Measurements from ENCODE around the gene ARHGEF37.
"Not testable (repeated sequence)": the region's sequence is repeated elsewhere in the genome, so short reads cannot be mapped to it uniquely, and the experiment has no call there.

ARHGEF37 gene

DNA sequence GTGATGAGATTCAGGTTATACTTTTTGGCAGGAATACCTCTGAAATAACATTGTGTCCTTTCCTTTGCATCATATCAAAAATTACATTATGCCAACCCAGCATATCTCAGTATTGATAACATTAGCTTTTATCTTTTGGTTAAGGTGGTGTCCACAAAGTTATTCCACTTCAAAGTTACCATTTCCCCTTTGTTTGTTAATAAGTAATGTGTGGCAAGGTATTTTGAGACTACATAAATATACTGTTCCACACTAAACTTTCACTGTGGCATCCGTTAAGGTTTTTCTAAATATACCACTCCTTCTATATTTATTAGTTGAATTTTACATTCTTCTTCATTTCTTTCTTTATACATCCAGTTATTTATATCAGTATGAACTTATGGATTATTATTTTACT lies 14.1 kb upstream of the ARHGEF37 start:
- DNase-seq (ENCODE audit: low read depth), result no peak

DNA sequence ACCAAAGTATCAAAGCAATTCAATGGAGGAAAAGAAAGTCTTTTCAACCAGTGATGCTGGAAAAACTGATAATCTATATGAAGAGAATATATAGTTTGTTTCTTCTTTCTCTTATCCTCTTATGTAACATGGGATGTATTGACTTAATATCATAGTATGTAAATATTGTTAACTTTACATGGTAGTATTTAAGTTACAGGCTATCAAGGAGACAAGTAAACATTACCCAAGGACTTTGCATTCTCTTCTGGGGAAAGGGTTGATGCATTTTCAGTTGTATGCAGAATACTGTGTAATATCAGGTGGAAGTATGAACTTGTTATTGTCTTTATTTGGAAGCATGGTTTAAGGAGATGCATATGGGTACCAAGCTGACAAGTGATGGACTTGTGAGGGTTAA lies 9.1 kb upstream of the ARHGEF37 start:
- DNase-seq (ENCODE audit: low read depth), result no peak

DNA sequence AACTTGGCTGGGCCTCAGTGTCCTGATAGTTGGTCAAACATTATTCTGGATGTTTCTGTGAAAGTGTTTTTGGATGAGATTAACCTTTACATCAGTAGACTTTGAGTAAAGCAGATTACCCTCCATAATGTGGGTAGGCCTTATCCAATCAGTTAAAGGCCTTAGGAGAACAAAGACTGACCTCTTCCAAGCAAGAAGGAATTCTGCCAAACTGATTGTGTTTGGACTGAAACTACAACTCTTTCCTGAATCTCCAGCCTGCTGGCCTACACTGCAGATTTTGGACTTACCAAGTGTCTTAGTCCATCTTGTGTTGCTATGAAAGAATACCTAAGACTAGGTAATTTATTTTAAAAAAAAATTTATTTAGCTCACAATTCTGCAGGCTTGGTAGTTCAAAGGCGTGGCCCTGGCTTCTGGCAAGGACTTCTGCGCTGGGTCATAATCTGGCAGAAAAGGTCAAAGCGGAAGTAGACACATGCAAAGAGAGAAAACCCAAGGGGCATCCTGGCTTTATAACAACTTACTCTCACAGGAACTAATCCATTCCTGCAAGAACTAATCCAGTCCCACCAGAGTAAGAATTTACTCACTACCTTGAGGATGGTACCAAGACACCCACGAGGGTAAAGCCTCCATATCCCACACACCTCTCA lies 8.6 kb upstream of the ARHGEF37 start:
- no peak for DNase-seq (ENCODE audit: low read depth)

DNA sequence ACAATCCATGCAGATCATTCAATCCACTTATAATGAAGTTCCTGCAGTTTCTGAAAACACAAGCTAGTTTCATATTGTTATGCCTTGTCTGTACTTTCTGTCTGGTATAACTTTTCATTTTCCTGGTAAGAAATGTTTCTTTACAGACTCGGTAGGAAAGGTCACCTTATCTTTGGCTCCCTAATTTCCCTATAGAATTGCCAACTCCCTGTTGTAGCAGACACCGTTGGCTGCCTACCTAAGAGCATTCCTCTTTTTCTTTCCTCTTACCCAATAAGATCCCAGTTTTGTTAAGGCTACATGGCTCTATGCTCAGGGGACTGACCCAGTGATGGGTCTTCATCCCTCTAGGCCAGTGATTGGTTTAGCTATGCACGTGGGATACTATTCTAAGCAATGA lies 6.2 kb upstream of the ARHGEF37 start:
- DNase-seq (ENCODE audit: low read depth), result no peak

DNA sequence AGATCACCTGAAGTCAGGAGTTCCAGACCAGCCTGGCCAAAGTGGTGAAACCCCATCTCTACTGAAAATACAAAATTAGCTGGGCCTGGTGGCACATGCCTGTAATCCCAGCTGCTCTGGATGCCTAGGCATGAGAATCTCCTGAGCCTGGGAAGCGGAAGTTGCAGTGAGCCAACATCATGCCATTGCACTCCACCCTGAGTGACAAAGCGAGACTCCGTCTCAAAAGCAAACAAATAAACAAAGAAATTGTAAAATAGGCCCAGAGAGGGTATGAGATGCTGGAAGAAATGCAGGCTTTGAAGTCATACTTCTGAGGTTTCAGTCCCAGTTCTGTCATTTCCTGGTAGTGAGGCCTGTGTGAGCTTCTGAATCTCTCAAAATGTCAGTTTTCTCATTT lies 5.3 kb upstream of the ARHGEF37 start:
- DNase-seq (ENCODE audit: low read depth), result no peak

DNA sequence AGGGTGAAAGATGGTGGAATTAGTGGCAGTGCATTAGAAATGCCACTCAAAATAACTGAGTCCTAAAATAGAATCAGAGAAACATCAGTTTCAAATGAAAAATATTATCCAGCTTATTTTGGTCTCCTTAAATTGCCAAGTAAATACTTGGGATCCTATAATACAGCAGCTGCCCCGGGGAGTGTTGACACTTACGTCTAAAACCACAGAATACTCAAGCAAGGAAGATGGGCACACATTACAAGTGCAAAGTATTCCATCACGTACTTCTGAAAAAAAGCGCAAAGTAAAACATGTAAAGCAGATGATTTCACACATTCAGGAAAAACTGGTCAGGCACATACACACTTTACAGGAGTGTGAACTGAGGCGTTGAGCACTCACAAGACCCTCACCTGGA lies 2.4 kb upstream of the ARHGEF37 start:
- no peak for DNase-seq (ENCODE audit: low read depth)

DNA sequence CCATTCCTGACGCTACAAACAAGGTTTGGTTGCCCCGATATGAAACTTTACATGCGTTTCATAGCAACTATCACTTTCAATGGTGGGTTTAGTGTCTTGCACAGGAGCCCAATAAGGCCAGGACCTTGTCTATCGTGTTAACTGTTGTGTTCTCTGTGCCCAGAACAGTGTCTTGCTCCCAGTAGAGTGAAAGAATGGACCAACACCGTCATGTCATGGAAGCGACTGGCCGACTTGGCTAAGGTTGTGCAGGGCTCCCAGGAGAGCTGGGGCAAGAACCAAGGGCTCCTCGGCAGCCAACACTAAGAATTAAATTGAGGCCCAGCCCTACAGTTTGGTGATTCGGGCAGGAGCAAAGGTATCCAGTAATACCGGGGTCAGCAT lies 498 bp upstream of the ARHGEF37 start:
- no peak for DNase-seq (ENCODE audit: low read depth)

- no peak for DNase-seq (ENCODE audit: low read depth)
These were observed 852 bp downstream of the ARHGEF37 start for GRCh38 chr5:149581931-149582768.

- DNase-seq (ENCODE audit: low read depth), result no peak
These were observed 2.1 kb downstream of the ARHGEF37 start for GRCh38 chr5:149583394-149583793.

DNA sequence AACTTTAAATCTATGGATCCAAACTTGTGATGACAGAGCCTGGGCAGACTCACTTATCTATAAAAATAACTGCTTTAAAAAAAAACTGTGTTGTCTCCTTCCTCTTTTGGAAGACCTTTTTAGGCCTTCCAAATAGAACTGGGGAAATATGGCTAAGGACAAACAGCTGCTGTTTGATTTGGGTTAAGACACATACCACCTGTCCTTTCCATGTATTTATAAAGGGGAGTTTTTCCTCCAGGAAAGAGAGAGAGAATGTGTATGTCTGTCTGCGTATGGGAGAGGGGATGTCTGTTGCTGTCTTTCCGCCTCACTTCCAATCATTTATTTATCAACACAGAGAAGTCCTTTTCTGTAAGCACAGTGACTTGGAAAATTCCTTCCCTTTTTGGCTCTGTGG lies 2.8 kb downstream of the ARHGEF37 start:
- no peak for DNase-seq (ENCODE audit: low read depth)

- DNase-seq (ENCODE audit: low read depth), result no peak
These were observed 4.6 kb downstream of the ARHGEF37 start for GRCh38 chr5:149585910-149586309.

- DNase-seq (ENCODE audit: low read depth), result no peak
These were observed 5.5 kb downstream of the ARHGEF37 start for GRCh38 chr5:149586708-149587318.

DNA sequence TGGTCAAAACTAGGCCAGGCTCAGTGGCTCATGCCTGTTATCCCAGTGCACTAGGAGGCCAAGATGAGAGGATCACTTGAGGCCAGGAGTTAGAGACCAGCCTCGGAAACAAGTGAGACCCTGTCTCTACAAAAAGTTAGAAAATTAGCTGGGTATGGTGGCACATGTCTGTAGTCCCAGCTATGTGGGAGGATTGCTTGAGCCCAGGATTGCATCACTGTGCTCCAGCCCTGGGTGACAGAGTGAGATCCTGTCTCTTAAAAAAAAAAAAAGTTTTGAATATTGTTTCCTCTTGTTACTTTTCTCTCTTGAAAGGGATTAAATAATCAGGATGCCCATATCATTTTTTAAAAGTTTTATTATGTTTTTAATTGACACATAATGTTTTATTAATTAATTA lies 7.6 kb downstream of the ARHGEF37 start:
- DNase-seq (ENCODE audit: low read depth), result no peak

- no peak for DNase-seq (ENCODE audit: low read depth)
These were observed 12.1 kb downstream of the ARHGEF37 start for GRCh38 chr5:149593370-149593769.

DNA sequence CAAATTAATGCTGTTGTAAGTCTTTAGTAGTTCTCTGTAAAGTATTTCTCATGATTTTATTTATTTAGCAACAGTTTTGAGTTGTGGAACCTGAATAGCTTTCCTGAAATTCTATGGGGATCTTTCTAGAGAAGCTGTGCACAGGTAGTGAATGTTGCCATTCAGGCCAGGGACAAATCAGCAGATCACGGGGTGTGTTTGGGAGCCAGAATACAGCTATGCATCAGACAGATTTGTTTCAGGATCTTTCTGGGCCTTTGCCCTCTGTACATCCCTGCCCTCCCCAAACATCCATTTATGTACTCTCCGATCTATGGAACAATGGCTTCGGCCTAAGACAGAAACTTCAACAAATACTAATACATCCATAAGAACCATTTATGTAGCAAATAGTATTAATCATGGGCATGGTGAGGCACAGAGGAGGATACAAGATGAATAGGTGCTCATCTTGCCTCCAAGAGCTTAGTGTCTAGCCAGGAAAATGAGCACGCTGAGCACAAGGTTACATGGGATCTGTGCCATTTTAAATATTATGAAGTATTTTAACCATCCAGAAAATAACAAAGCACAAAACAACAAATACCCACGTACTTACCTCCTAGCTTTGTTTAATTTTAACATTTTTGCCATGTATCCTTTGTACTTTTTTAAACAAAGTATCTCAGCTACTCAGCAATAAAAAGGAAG lies 13.1 kb downstream of the ARHGEF37 start:
- DNase-seq (ENCODE audit: low read depth), result no peak

DNA sequence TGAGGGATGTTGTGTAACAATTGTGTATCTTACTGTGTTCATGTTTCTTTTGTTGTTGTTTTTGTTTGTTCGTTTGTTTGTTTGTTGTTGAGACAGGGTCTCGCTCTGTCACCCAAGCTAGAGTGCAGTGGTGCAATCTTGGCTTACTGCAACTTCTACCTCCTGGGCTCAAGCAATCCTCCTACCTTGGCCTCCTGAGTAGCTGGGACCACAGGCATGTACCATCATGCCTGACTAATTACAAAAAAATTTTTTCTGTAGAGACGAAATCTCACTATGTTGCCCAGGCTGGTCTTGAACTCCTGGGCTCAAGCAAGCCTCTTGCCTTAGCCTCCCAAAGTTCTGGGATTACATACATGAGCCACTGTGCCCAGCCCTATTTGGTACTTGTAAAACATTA lies 13.8 kb downstream of the ARHGEF37 start:
- DNase-seq (ENCODE audit: low read depth), result not testable (repeated sequence)

DNA sequence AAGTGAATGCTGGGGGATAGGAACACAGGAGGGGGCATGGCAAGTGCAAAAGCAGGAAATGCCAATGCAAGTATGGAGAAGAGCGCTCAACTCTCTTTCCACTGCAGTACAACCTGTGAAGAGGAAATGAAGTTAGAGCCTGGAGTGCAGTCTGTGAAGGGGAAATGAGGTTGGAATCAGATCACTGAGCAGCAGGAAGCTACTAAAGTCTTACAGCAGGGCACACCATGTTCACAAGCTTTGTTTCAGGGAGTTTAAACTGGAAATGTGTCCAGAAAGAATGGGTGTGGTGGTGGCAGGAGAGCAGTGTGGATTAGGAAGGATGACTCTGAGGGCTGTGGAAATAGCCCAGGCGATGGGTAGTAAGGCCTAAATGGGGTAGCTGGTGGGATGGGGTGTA lies 15.4 kb downstream of the ARHGEF37 start:
- no peak for DNase-seq (ENCODE audit: low read depth)

GRCh38 chr5:149597618-149598017 lies 16.3 kb downstream of the ARHGEF37 start:
- no peak for DNase-seq (ENCODE audit: low read depth)

DNA sequence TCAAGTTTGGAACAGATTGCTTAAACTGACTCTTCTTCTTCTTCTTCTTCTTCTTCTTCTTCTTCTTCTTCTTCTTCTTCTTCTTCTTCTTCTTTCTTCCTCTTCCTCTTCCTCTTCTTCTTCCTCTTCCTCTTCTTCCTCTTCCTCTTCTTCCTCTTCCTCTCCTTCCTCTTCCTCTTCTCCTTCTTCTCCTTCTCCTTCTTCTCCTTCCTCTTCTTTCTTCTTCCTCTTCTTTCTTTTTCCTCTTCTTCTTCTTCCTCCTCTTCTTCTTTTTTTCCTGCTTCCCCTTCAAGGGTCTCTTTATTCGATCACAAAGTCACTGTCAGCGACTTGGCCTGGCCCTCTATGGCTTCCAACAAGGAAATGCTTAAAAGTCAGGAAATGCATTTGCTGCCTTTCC lies 16.9 kb downstream of the ARHGEF37 start:
- not testable (repeated sequence) for DNase-seq (ENCODE audit: low read depth)

DNA sequence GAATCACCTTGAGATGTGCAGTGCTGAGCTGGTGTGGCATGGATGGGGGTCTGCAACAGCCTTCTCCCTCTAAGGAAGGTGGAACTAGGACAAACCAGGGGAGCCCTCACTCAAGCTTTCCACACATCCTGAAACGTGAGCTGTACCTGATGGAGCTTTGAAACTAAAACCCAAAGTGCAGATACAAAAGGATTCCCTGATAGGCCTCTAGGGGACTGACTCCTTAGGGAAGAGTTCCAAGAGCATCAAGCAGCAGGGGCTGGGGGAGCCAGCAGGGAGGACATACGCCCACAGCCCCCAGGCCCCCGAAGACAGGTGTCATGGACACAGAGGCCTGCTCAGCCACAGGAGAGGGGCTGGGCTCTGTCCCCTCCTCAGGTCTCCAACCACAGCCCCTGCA lies 17.7 kb downstream of the ARHGEF37 start:
- no peak for DNase-seq (ENCODE audit: low read depth)

- no peak for DNase-seq (ENCODE audit: low read depth)
These were observed 18.1 kb downstream of the ARHGEF37 start for GRCh38 chr5:149599375-149599774.

DNA sequence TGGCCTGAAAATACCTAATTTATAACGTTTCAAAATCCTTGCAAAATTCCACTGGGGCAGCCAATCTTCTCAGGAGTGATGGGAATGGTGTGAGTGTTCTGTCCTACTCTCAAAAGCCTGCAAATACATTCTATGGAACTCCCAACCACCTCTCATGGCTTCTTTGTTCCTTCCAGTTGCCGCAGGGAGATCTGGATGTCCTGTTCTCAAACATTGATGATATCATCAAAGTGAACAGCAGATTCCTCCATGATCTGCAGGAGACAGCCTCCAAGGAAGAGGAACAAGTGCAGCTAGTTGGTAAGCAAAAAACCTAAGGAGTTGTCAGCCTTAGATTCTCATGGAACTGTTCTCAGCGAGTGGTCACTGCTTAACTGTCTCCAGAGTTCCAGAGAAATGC lies 19.6 kb downstream of the ARHGEF37 start:
- no peak for DNase-seq (ENCODE audit: low read depth)

- no peak for DNase-seq (ENCODE audit: low read depth)
These were observed 21.9 kb downstream of the ARHGEF37 start for GRCh38 chr5:149603210-149603609.
